GM12878 (cell line): ENCODE results near the gene CHMP1A. TPM values are rescaled to one million over a fixed set of nuclear protein-coding genes. Genes with fewer than 3 reads are reported as not detected.
A peak's percentile ranks its signal among the peaks of the same experiment; 100 is the strongest.

ENCODE experiments used
- ATAC-seq: fragments of 200-7000 bp; cut with Tn5 transposase; 3 replicates; pipeline ENCODE4 v1.9.1; 2020; ENCODE audit warnings: mild to moderate bottlenecking, moderate library complexity
- BruUV-seq: library from RNA; stranded (reverse); fragments of 400-500 nt; replicated peaks from 2 replicates; lab custom pipeline; 2021; lab: Mats Ljungman, UMichigan
- CTCF ChIA-PET: fragments of 300-600 bp; sonication (Branson Sonifier 250); formaldehyde crosslinking; extraction: SDS; loops from one replicate; lab custom pipeline; 2021; ENCODE audit warnings: inconsistent platforms; lab: Yijun Ruan, JAX
- POLR2A ChIA-PET: fragments of 350-600 bp; formaldehyde crosslinking; extraction: SDS; loops from one replicate; lab custom pipeline; 2021; ENCODE audit warnings: inconsistent platforms; lab: Charles Lee
- RAD21 ChIA-PET: fragments of 300-600 bp; sonication (Branson Sonifier 250); formaldehyde crosslinking; loops from one replicate; lab custom pipeline; 2023; ENCODE audit warnings: antibody characterized with exemption; ENCODE audit not compliant: unreplicated experiment; lab: Charles Lee
- SMC1A ChIA-PET: fragments of 300-600 bp; sonication (Branson Sonifier 250); formaldehyde crosslinking; loops from one replicate; lab custom pipeline; 2023; ENCODE audit not compliant: unreplicated experiment, uncharacterized antibody; lab: Charles Lee
- DNase-seq: peaks from one replicate; pipeline ENCODE4 v3.0.0-alpha.2; 2011; ENCODE audit warnings: low read depth, low spot score
- FAIRE-seq: peaks from 3 replicates; lab custom pipeline; 2011; peaks lifted over from hg19 to GRCh38; lab: Jason Lieb, UNC
- H2AFZ ChIP-seq: 2 replicates; pipeline ENCODE4 v1.6.0; 2011; ENCODE audit warnings: low read depth, low read length, control low read depth; ENCODE audit not compliant: control insufficient read depth
- H3K27ac ChIP-seq: 2 replicates; pipeline ENCODE4 v1.5.1; 2011; ENCODE audit warnings: control low read depth; ENCODE audit not compliant: control insufficient read depth, insufficient read depth
- H3K27me3 ChIP-seq, 2 experiments: replicated peaks in 1 of 2; 2 replicates each; pipeline versions ENCODE4 v1.6.0 to v1.6.1; 2011; ENCODE audit warnings: low read length in 1 of 2; ENCODE audit not compliant: control insufficient read depth in 2 of 2, insufficient read depth in 2 of 2
- H3K36me3 ChIP-seq, 2 experiments: 2 replicates each; pipeline ENCODE4 v1.5.1; 2011; ENCODE audit warnings: low read length in 1 of 2; ENCODE audit not compliant: control insufficient read depth in 2 of 2, insufficient read depth in 2 of 2
- H3K4me1 ChIP-seq: 2 replicates; pipeline ENCODE4 v1.6.1; 2011; ENCODE audit warnings: mild to moderate bottlenecking, low read length, moderate library complexity, mixed read lengths; ENCODE audit not compliant: control insufficient read depth, insufficient read depth
- H3K4me2 ChIP-seq: 2 replicates; pipeline ENCODE4 v1.6.0; 2011; ENCODE audit warnings: control low read depth; ENCODE audit not compliant: control insufficient read depth, insufficient read depth
- H3K4me3 ChIP-seq: fragments of 200-600 bp; sonication (generic); 2 replicates; pipeline ENCODE4 v1.5.1; 2016
- H3K79me2 ChIP-seq: 2 replicates; pipeline ENCODE4 v1.6.0; 2011; ENCODE audit warnings: low read length; ENCODE audit not compliant: control insufficient read depth, insufficient read depth
- H3K9ac ChIP-seq: 2 replicates; pipeline ENCODE4 v1.8.0; 2011; ENCODE audit warnings: low read length, control low read depth, mixed read lengths; ENCODE audit not compliant: control insufficient read depth, insufficient read depth
- H3K9me3 ChIP-seq: replicated peaks from 3 replicates; pipeline ENCODE4 v1.5.1; 2011; ENCODE audit warnings: mild to moderate bottlenecking, low read length; ENCODE audit not compliant: control insufficient read depth, insufficient read depth
- H4K20me1 ChIP-seq: 2 replicates; pipeline ENCODE4 v1.6.0; 2011; ENCODE audit not compliant: control insufficient read depth, insufficient read depth
- FOXK2 ChIP-seq: fragments of 450-650 bp; IDR thresholded peaks from 2 replicates; pipeline ENCODE4 v1.6.1; 2017; ENCODE audit warnings: mild to moderate bottlenecking, moderate library complexity
- HCFC1 ChIP-seq: fragments of 150-350 bp; IDR thresholded peaks from 2 replicates; pipeline ENCODE4 v1.6.1; 2014; ENCODE audit warnings: low read length
- HDGF ChIP-seq: fragments of 450-650 bp; IDR thresholded peaks from 2 replicates; pipeline ENCODE4 v1.6.1; 2016; ENCODE audit warnings: antibody characterized with exemption
- JUND ChIP-seq: IDR thresholded peaks from 2 replicates; pipeline ENCODE4 v1.6.1; 2012; ENCODE audit warnings: low read depth, mild to moderate bottlenecking, low read length, improper control_type of control experiment, moderate library complexity
- NR2F1 ChIP-seq: fragments of 450-650 bp; conservative IDR thresholded peaks from 2 replicates; pipeline ENCODE4 v1.6.1; 2017; ENCODE audit warnings: mild to moderate bottlenecking
- WGBS: methylation state at CpG from one replicate; pipeline ENCODE4 v1.1.6; 2016; ENCODE audit warnings: low lambda C conversion rate; ENCODE audit not compliant: insufficient replicate concordance, insufficient coverage; ENCODE audit errors: missing lambda C conversion rate; 5-methylcytosine and 5-hydroxymethylcytosine counted together
- in situ Hi-C: fragments of 300-500 bp; cut with MboI; formaldehyde crosslinking; loops from 9 replicates; pipeline ENCODE4 v1.14.3; 2018; ENCODE audit warnings: mixed read lengths
- intact Hi-C: fragments of 100-400 bp; cut with micrococcal nuclease; formaldehyde crosslinking; loops from one replicate; pipeline ENCODE4 v1.14.2; 2022; ENCODE audit not compliant: unreplicated experiment
- polyA plus RNA-seq, 11 experiments: library from polyadenylated mRNA; depleted of rRNA in 4 of 11; unstranded in 6 of 11; stranded (reverse) in 5 of 11; fragments of >200 nt; fragmentation: Nextera tagmentation in 4 of 11; fragmentation: Illumina TruSeq in 1 of 11; extraction: Ambion mirVana in 4 of 11; extraction: Trizol in 1 of 11; gene quantifications; 1 replicate in 1 of 11; 2 replicates in 10 of 11; pipeline versions ENCODE4 v1.2.1 to v1.2.3, GENCODE V29; 2011 to 2016; ENCODE audit warnings: inconsistent platforms in 2 of 11, missing spikeins in 2 of 11, low read depth in 1 of 11
- total RNA-seq, 4 experiments: library from RNA; depleted of rRNA in 3 of 4; stranded (reverse); fragments of >200 nt in 3 of 4; fragmentation: Illumina TruSeq in 1 of 4; extraction: Trizol in 1 of 4; gene quantifications; 2 replicates each; pipeline versions ENCODE4 v1.2.1 to v1.2.3, GENCODE V29; 2013 to 2021
- TF ChIP-seq, protein P1 (sequence below): fragments of 450-650 bp; IDR thresholded peaks from 2 replicates; pipeline ENCODE4 v1.6.1; 2016; ENCODE audit warnings: mild to moderate bottlenecking, moderate library complexity, borderline replicate concordance
- TF ChIP-seq, protein P2 (sequence below), 3 experiments: IDR thresholded peaks in 2 of 3; conservative IDR thresholded peaks in 1 of 3; 2 replicates each; pipeline ENCODE4 v1.5.1; 2011; ENCODE audit warnings: low read depth in 3 of 3, low read length in 3 of 3, mild to moderate bottlenecking in 3 of 3, control low read depth in 2 of 3, moderate library complexity in 2 of 3, inconsistent platforms in 1 of 3, mixed read lengths in 1 of 3; ENCODE audit not compliant: control insufficient read depth in 2 of 3, insufficient read depth in 1 of 3; ENCODE audit errors: extremely low read depth in 1 of 3
- TF ChIP-seq, protein P3 (sequence below): IDR thresholded peaks from 2 replicates; pipeline ENCODE4 v1.6.1; 2011; ENCODE audit warnings: low read depth, low read length, improper control_type of control experiment, borderline replicate concordance

CHMP1A gene
- total and polyA plus RNA-seq, 10 of the 15 experiments (the other 5 are each of a cell fraction or from before 2014, with no cell fraction given), result 1.0 to 86.7 (median 54.7) TPM

DNA sequence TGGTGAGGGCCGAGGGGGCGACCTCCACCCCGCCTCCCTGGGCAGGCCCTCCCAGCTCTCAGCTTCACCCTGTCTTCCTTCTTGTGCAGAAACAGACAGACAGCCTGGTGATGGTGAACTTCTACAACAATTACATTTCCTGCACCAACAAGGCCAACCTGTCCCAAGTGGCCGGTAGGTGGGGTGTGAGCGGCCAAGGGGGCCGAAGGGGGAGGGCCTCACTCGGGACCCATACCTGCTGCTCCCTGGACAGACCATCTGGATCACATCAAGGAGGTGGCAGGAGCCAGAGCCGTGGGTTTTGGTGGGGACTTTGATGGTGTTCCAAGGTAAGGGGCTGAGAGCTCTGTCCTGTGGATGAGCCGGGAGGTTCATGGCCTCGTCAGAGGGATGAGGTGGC is 20.1 kb downstream of the CHMP1A start:
- in situ Hi-C loops (no loop called here), intact Hi-C loops (no loop called here)
- RAD21 ChIA-PET, result no interaction called here
- Histone ChIP-seq H3K36me3 (no peaks in the 10 kb centered on the region), H4K20me1 (no peaks in the 10 kb centered on the region), H3K9ac (no peak overlapping the region), H2AFZ (no peak overlapping the region), H3K27me3 (no peaks in the 10 kb centered on the region; a peak in 1 of 4 replicates), H3K4me2 (no peak overlapping the region), H3K27ac (no peak overlapping the region), H3K79me2 (no peaks in the 10 kb centered on the region), H3K4me3 (no peak overlapping the region), H3K4me1 (no peaks in the 10 kb centered on the region), H3K9me3 (peaks cover 2% of the 10 kb centered on the region; the same call in 1 of the 3 replicates)
- BruUV-seq, result no TSS peak
- CTCF ChIA-PET, result no interaction called here
- no peak for DNase-seq
- 19% methylated on average over 10 of the region's 10 CpGs for WGBS
- FAIRE-seq, result no peak
- SMC1A ChIA-PET, result no interaction called here
- TF ChIP-seq JUND (no peak), FOXK2 (no peak), HDGF (no peak), NR2F1 (no peak), HCFC1 (no peak)
- TF ChIP-seq, protein P1, sequence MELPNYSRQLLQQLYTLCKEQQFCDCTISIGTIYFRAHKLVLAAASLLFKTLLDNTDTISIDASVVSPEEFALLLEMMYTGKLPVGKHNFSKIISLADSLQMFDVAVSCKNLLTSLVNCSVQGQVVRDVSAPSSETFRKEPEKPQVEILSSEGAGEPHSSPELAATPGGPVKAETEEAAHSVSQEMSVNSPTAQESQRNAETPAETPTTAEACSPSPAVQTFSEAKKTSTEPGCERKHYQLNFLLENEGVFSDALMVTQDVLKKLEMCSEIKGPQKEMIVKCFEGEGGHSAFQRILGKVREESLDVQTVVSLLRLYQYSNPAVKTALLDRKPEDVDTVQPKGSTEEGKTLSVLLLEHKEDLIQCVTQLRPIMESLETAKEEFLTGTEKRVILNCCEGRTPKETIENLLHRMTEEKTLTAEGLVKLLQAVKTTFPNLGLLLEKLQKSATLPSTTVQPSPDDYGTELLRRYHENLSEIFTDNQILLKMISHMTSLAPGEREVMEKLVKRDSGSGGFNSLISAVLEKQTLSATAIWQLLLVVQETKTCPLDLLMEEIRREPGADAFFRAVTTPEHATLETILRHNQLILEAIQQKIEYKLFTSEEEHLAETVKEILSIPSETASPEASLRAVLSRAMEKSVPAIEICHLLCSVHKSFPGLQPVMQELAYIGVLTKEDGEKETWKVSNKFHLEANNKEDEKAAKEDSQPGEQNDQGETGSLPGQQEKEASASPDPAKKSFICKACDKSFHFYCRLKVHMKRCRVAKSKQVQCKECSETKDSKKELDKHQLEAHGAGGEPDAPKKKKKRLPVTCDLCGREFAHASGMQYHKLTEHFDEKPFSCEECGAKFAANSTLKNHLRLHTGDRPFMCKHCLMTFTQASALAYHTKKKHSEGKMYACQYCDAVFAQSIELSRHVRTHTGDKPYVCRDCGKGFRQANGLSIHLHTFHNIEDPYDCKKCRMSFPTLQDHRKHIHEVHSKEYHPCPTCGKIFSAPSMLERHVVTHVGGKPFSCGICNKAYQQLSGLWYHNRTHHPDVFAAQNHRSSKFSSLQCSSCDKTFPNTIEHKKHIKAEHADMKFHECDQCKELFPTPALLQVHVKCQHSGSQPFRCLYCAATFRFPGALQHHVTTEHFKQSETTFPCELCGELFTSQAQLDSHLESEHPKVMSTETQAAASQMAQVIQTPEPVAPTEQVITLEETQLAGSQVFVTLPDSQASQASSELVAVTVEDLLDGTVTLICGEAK, result no peak
- TF ChIP-seq, protein P2, sequence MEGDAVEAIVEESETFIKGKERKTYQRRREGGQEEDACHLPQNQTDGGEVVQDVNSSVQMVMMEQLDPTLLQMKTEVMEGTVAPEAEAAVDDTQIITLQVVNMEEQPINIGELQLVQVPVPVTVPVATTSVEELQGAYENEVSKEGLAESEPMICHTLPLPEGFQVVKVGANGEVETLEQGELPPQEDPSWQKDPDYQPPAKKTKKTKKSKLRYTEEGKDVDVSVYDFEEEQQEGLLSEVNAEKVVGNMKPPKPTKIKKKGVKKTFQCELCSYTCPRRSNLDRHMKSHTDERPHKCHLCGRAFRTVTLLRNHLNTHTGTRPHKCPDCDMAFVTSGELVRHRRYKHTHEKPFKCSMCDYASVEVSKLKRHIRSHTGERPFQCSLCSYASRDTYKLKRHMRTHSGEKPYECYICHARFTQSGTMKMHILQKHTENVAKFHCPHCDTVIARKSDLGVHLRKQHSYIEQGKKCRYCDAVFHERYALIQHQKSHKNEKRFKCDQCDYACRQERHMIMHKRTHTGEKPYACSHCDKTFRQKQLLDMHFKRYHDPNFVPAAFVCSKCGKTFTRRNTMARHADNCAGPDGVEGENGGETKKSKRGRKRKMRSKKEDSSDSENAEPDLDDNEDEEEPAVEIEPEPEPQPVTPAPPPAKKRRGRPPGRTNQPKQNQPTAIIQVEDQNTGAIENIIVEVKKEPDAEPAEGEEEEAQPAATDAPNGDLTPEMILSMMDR (IDR thresholded peaks at IDR 0.05 in 2 of 3, conservative IDR thresholded peaks at IDR 0.05 in 1 of 3; ENCODE audit: control insufficient read depth in 2 of 3, extremely low read depth in 1 of 3, insufficient read depth in 1 of 3, low read depth in 3 of 3, low read length in 3 of 3), result 0 out of 6 replicates have a peak, but pooled peaks of 1 of the 3 experiments have one; percentile 6
- TF ChIP-seq, protein P3, sequence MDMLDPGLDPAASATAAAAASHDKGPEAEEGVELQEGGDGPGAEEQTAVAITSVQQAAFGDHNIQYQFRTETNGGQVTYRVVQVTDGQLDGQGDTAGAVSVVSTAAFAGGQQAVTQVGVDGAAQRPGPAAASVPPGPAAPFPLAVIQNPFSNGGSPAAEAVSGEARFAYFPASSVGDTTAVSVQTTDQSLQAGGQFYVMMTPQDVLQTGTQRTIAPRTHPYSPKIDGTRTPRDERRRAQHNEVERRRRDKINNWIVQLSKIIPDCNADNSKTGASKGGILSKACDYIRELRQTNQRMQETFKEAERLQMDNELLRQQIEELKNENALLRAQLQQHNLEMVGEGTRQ, result no peak
- POLR2A ChIA-PET, result no interaction called here
- no peak for ATAC-seq
